Hepatocyte (in vitro differentiated cells): ENCODE measurements around the gene GPATCH2. TPM values are rescaled to one million over a fixed set of nuclear protein-coding genes. Genes with fewer than 3 reads are reported as not detected.

Source experiments
- DNase-seq: peaks from one replicate; pipeline ENCODE4 v3.0.0-alpha.2; 2016; ENCODE audit warnings: low spot score
- H2AFZ ChIP-seq: fragments of 200-600 bp; sonication (generic); 2 replicates; pipeline ENCODE4 v1.6.0; 2016; ENCODE audit warnings: antibody characterized with exemption, mild to moderate bottlenecking
- H3K27ac ChIP-seq: fragments of 200-600 bp; sonication (generic); 2 replicates; pipeline ENCODE4 v1.5.1; 2016; ENCODE audit warnings: mild to moderate bottlenecking
- H3K27me3 ChIP-seq: fragments of 200-600 bp; sonication (generic); 2 replicates; pipeline ENCODE4 v1.6.1; 2016
- H3K36me3 ChIP-seq: fragments of 200-600 bp; sonication (generic); replicated peaks from 2 replicates; pipeline ENCODE4 v1.5.1; 2016; ENCODE audit warnings: low read depth; ENCODE audit not compliant: insufficient read depth
- H3K4me1 ChIP-seq: fragments of 200-600 bp; sonication (generic); 2 replicates; pipeline ENCODE4 v1.5.1; 2016; ENCODE audit warnings: mild to moderate bottlenecking, moderate library complexity; ENCODE audit not compliant: insufficient read depth
- H3K4me2 ChIP-seq: fragments of 200-600 bp; sonication (generic); 2 replicates; pipeline ENCODE4 v1.6.0; 2016
- H3K4me3 ChIP-seq: fragments of 200-600 bp; sonication (generic); 2 replicates; pipeline ENCODE4 v1.5.1; 2016; ENCODE audit warnings: mild to moderate bottlenecking
- H3K79me2 ChIP-seq: fragments of 200-600 bp; sonication (generic); 2 replicates; pipeline ENCODE4 v1.6.0; 2017; ENCODE audit warnings: mild to moderate bottlenecking
- H3K9me2 ChIP-seq: fragments of 200-600 bp; sonication (generic); replicated peaks from 2 replicates; pipeline ENCODE4 v1.6.0; 2017; ENCODE audit warnings: mild to moderate bottlenecking; ENCODE audit not compliant: insufficient read depth
- H3K9me3 ChIP-seq: fragments of 200-600 bp; sonication (generic); 2 replicates; pipeline ENCODE4 v1.5.1; 2016; ENCODE audit warnings: low read depth, mild to moderate bottlenecking
- H4K20me1 ChIP-seq: fragments of 200-600 bp; sonication (generic); 2 replicates; pipeline ENCODE4 v1.6.0; 2016; ENCODE audit warnings: mild to moderate bottlenecking; ENCODE audit not compliant: insufficient read depth, poor library complexity, severe bottlenecking
- EZH2 ChIP-seq: fragments of 200-600 bp; sonication (generic); IDR thresholded peaks from 2 replicates; pipeline ENCODE4 v1.6.1; 2016; ENCODE audit warnings: antibody characterized with exemption, mild to moderate bottlenecking, borderline replicate concordance
- EZH2phosphoT487 ChIP-seq: fragments of 200-600 bp; sonication (generic); IDR thresholded peaks from one replicate; pipeline ENCODE4 v1.6.1; 2018; ENCODE audit warnings: antibody characterized with exemption, mild to moderate bottlenecking, low read depth, moderate library complexity; ENCODE audit not compliant: unreplicated experiment, severe bottlenecking
- WGBS: methylation state at CpG from one replicate; pipeline ENCODE4 v1.1.6; 2016; ENCODE audit warnings: low lambda C conversion rate; ENCODE audit errors: missing lambda C conversion rate; 5-methylcytosine and 5-hydroxymethylcytosine counted together
- polyA plus RNA-seq: library from polyadenylated mRNA; unstranded; fragments of >200 nt; fragmentation: Nextera tagmentation; extraction: Ambion mirVana; gene quantifications from 2 replicates; pipeline ENCODE4 v1.2.1, GENCODE V29; 2016
- total RNA-seq: library from RNA; depleted of rRNA; stranded (reverse); fragments of >200 nt; gene quantifications from 2 replicates; pipeline ENCODE4 v1.2.3, GENCODE V29; 2014
- TF ChIP-seq, protein P1 (sequence below): fragments of 200-600 bp; sonication (generic); IDR thresholded peaks from 2 replicates; pipeline ENCODE4 v1.5.1; 2016; ENCODE audit warnings: antibody characterized with exemption, mild to moderate bottlenecking; ENCODE audit not compliant: poor library complexity

GPATCH2 gene
- total and polyA plus RNA-seq, 2 experiments from 2014 or later: 7.8 to 22.5 TPM

DNA sequence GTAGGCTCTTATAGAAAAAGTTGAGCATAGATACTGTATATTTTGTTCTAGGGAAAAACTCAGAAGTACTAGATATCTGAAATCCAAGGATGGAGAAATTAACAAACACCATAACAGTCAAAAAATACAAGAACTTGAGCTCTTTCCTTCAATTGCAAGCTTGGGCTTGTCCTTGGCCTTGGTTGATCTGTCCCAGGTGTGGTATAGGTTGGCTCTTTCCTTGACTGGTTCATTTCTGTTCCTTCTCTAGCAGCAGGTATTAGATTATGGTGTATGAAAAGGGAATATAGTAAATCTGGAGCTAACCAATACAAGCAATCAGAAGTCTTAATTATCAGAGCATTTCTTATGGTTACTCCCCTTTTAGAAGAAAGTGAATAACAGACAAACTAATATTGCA lies 198.6 kb downstream of the GPATCH2 start:
- H4K20me1 ChIP-seq: no peaks in the 10 kb centered on the region
- no peaks in the 10 kb centered on the region for H3K79me2 ChIP-seq
- H3K9me2 ChIP-seq: no peaks in the 10 kb centered on the region
- TF ChIP-seq, protein P1, sequence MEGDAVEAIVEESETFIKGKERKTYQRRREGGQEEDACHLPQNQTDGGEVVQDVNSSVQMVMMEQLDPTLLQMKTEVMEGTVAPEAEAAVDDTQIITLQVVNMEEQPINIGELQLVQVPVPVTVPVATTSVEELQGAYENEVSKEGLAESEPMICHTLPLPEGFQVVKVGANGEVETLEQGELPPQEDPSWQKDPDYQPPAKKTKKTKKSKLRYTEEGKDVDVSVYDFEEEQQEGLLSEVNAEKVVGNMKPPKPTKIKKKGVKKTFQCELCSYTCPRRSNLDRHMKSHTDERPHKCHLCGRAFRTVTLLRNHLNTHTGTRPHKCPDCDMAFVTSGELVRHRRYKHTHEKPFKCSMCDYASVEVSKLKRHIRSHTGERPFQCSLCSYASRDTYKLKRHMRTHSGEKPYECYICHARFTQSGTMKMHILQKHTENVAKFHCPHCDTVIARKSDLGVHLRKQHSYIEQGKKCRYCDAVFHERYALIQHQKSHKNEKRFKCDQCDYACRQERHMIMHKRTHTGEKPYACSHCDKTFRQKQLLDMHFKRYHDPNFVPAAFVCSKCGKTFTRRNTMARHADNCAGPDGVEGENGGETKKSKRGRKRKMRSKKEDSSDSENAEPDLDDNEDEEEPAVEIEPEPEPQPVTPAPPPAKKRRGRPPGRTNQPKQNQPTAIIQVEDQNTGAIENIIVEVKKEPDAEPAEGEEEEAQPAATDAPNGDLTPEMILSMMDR: no peak
- TF ChIP-seq EZH2phosphoT487: no peak
- TF ChIP-seq EZH2: no peak
- no peak overlapping the region for H3K4me3 ChIP-seq
- no peaks in the 10 kb centered on the region for H3K36me3 ChIP-seq
- no peaks in the 10 kb centered on the region for H3K4me1 ChIP-seq
- no peak for DNase-seq
- H3K27ac ChIP-seq: no peak overlapping the region
- no peak overlapping the region for H3K4me2 ChIP-seq
- H2AFZ ChIP-seq: no peak overlapping the region
- H3K27me3 ChIP-seq: no peaks in the 10 kb centered on the region
- H3K9me3 ChIP-seq: no peaks in the 10 kb centered on the region

DNA sequence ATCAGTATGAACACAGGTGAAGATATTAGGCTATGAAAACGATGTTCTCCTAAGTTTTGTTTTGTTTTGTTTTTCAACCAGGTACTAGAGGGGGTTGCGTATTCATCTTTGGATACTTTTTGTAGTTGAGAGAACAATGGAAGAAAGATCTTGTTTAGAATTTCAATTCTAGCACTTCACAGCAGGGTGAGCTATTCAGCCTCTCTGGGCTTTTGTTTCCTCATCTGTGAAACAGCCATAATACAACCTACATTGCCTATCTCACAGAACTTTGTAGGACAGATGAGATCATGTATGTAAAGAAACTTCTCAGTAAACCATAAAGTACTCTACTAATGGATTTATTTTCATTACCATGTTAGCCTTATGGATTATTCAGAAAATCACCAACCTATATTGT lies 199.5 kb downstream of the GPATCH2 start:
- H3K79me2 ChIP-seq: no peaks in the 10 kb centered on the region
- TF ChIP-seq, protein P1: no peak
- no peak for TF ChIP-seq EZH2
- TF ChIP-seq EZH2phosphoT487: no peak
- no peaks in the 10 kb centered on the region for H3K27me3 ChIP-seq
- H3K4me1 ChIP-seq: no peaks in the 10 kb centered on the region
- no peak overlapping the region for H3K4me2 ChIP-seq
- no peak for DNase-seq
- H4K20me1 ChIP-seq: no peaks in the 10 kb centered on the region
- H3K4me3 ChIP-seq: no peak overlapping the region
- H3K9me2 ChIP-seq: no peaks in the 10 kb centered on the region
- 68% methylated on average over 2 of the region's 2 CpGs for WGBS
- no peaks in the 10 kb centered on the region for H3K9me3 ChIP-seq
- H3K27ac ChIP-seq: no peak overlapping the region
- no peak overlapping the region for H2AFZ ChIP-seq
- H3K36me3 ChIP-seq: no peaks in the 10 kb centered on the region

DNA sequence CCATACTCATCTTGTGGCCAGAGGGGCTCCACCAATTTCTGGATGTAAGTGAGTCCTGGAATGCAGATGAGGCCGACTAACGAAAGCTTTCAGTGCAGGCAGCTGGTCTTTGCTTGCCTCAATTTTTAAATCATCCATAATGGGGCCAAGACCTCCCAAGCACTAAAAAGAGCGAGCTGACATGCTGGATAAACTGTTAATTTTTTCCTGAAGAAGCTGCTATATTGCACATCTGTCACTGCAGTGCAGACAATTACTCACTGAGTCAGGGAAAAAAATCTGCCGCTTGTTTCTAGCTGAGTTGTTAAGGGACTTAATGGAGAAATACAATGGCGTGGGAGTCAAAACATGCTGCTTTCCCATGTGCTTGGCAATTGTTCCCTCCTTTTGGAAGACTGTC lies 205.5 kb downstream of the GPATCH2 start:
- H3K27me3 ChIP-seq: no peaks in the 10 kb centered on the region
- no peaks in the 10 kb centered on the region for H4K20me1 ChIP-seq
- no peaks in the 10 kb centered on the region for H3K4me1 ChIP-seq
- no peak overlapping the region for H3K4me2 ChIP-seq
- 55% methylated on average over 5 of the region's 5 CpGs for WGBS
- no peak for DNase-seq
- no peak overlapping the region for H3K27ac ChIP-seq
- H3K4me3 ChIP-seq: no peak overlapping the region
- TF ChIP-seq EZH2phosphoT487 (no peak), EZH2 (no peak)
- TF ChIP-seq, protein P1: no peak
- no peaks in the 10 kb centered on the region for H3K9me3 ChIP-seq
- no peaks in the 10 kb centered on the region for H3K36me3 ChIP-seq
- H3K9me2 ChIP-seq: no peaks in the 10 kb centered on the region
- no peaks in the 10 kb centered on the region for H3K79me2 ChIP-seq
- H2AFZ ChIP-seq: no peak overlapping the region

DNA sequence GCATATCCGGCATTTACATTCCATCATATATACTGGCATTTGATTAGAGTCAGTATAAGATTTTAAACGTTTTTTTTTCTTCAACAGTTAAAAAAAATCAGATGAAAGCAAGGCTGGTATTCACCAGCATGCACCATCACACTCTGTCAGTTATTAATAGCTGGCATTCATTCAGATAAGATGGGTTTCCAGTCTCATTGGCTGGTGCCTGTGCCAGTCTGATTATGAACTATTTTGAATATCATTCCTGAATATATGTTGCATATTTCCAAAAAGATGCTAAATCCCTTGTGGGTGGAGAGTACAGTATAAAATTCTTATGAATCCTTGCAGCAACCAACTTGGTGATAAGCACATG lies 211.7 kb downstream of the GPATCH2 start:
- Histone ChIP-seq H3K9me3 (no peaks in the 10 kb centered on the region), H3K9me2 (no peaks in the 10 kb centered on the region), H3K79me2 (no peaks in the 10 kb centered on the region), H3K27me3 (no peaks in the 10 kb centered on the region), H3K4me2 (no peak overlapping the region), H3K27ac (no peak overlapping the region), H3K4me1 (no peaks in the 10 kb centered on the region), H3K4me3 (no peak overlapping the region), H2AFZ (no peak overlapping the region), H3K36me3 (no peaks in the 10 kb centered on the region), H4K20me1 (no peaks in the 10 kb centered on the region)
- TF ChIP-seq EZH2: no peak
- TF ChIP-seq, protein P1: no peak
- TF ChIP-seq EZH2phosphoT487: no peak
- DNase-seq: no peak
- 45% methylated on average over 2 of the region's 2 CpGs for WGBS
